Keratinocyte (primary cell): ENCODE data around the gene HEMK1. TPM values are rescaled to one million over a fixed set of nuclear protein-coding genes. Genes with fewer than 3 reads are reported as not detected.

Experiments used
- DNase-seq: peaks from one replicate; pipeline ENCODE4 v3.0.0-alpha.2; 2011; ENCODE audit warnings: low read depth, missing footprints, low spot score
- FAIRE-seq: peaks from 2 replicates; lab custom pipeline; 2011; peaks lifted over from hg19 to GRCh38; lab: Jason Lieb, UNC
- H2AFZ ChIP-seq: 2 replicates; pipeline ENCODE4 v1.6.0; 2012; ENCODE audit warnings: low read length, control low read depth, inconsistent platforms; ENCODE audit not compliant: control insufficient read depth
- H3K27ac ChIP-seq: 2 replicates; pipeline ENCODE4 v1.5.1; 2011; ENCODE audit warnings: low read length; ENCODE audit not compliant: control insufficient read depth, insufficient read depth
- H3K27me3 ChIP-seq: 3 replicates; pipeline ENCODE4 v1.6.0; 2011; ENCODE audit warnings: low read length; ENCODE audit not compliant: control insufficient read depth, insufficient read depth; ENCODE audit errors: extremely low read depth
- H3K36me3 ChIP-seq, 2 experiments: 2 replicates in 1 of 2; 3 replicates in 1 of 2; pipeline ENCODE4 v1.5.1; 2011; ENCODE audit warnings: low read length in 2 of 2, mild to moderate bottlenecking in 1 of 2; ENCODE audit not compliant: control insufficient read depth in 2 of 2, insufficient read depth in 2 of 2; ENCODE audit errors: extremely low read depth in 1 of 2
- H3K4me1 ChIP-seq: 3 replicates; pipeline ENCODE4 v1.5.1; 2011; ENCODE audit warnings: low read length; ENCODE audit not compliant: control insufficient read depth, insufficient read depth; ENCODE audit errors: extremely low read depth
- H3K4me2 ChIP-seq: 3 replicates; pipeline ENCODE4 v1.6.0; 2011; ENCODE audit warnings: low read depth, low read length; ENCODE audit not compliant: control insufficient read depth, insufficient read depth; ENCODE audit errors: extremely low read depth
- H3K4me3 ChIP-seq, 3 experiments: fragments of 200-600 bp in 1 of 3; sonication (generic) in 1 of 3; 2 replicates in 2 of 3; 3 replicates in 1 of 3; pipeline ENCODE4 v1.5.1; 2011 to 2016; ENCODE audit warnings: low read length in 3 of 3, mild to moderate bottlenecking in 3 of 3, control low read depth in 2 of 3, inconsistent platforms in 1 of 3, low read depth in 1 of 3, mixed read lengths in 1 of 3, mixed run types in 1 of 3, moderate library complexity in 1 of 3; ENCODE audit not compliant: control insufficient read depth in 2 of 3, insufficient read depth in 2 of 3; ENCODE audit errors: extremely low read depth in 1 of 3
- H3K79me2 ChIP-seq: 2 replicates; pipeline ENCODE4 v1.6.0; 2012; ENCODE audit warnings: low read length; ENCODE audit not compliant: control insufficient read depth, insufficient read depth
- H3K9ac ChIP-seq: 3 replicates; pipeline ENCODE4 v1.6.0; 2011; ENCODE audit warnings: low read length; ENCODE audit not compliant: control insufficient read depth, insufficient read depth; ENCODE audit errors: extremely low read depth
- H3K9me1 ChIP-seq: 3 replicates; pipeline ENCODE4 v1.6.0; 2011; ENCODE audit warnings: low read length; ENCODE audit not compliant: control insufficient read depth, insufficient read depth; ENCODE audit errors: extremely low read depth
- H3K9me3 ChIP-seq: 2 replicates; pipeline ENCODE4 v1.5.1; 2012; ENCODE audit warnings: low read depth, low read length; ENCODE audit not compliant: control insufficient read depth
- H4K20me1 ChIP-seq: 3 replicates; pipeline ENCODE4 v1.6.0; 2011; ENCODE audit warnings: low read length; ENCODE audit not compliant: control insufficient read depth, insufficient read depth; ENCODE audit errors: extremely low read depth
- CTCF ChIP-seq, 3 experiments: IDR thresholded peaks in 1 of 3; conservative IDR thresholded peaks in 1 of 3; optimal IDR thresholded peaks in 1 of 3; 2 replicates in 2 of 3; 3 replicates in 1 of 3; pipeline versions ENCODE3 to v1.5.1; 2011; ENCODE audit warnings: low read length in 3 of 3, mild to moderate bottlenecking in 3 of 3, moderate library complexity in 2 of 3, control low read depth in 1 of 3, inconsistent platforms in 1 of 3; ENCODE audit not compliant: insufficient read depth in 2 of 3; ENCODE audit errors: extremely low read depth in 1 of 3
- EZH2 ChIP-seq: IDR thresholded peaks from one replicate; pipeline ENCODE4 v1.6.1; 2012; ENCODE audit warnings: inconsistent platforms, mild to moderate bottlenecking, low read length, moderate library complexity
- dilution Hi-C: fragments of 300-500 bp; cut with MboI; formaldehyde crosslinking; loops from one replicate; pipeline ENCODE4 v1.7.0; 2020; ENCODE audit warnings: low sequenced_read_pairs; ENCODE audit not compliant: extremely low pct_ligation_motif_present
- polyA plus RNA-seq, 5 experiments: library from polyadenylated mRNA; depleted of rRNA in 3 of 5; stranded (reverse) in 3 of 5; stranded (forward) in 1 of 5; unstranded in 1 of 5; fragments of >200 nt; gene quantifications; 1 replicate in 1 of 5; 2 replicates in 3 of 5; 3 replicates in 1 of 5; pipeline versions ENCODE4 v1.2.1 to v1.2.3, GENCODE V29; 2011 to 2012; ENCODE audit warnings: missing spikeins in 2 of 5, low read depth in 1 of 5, low replicate concordance in 1 of 5

Gene HEMK1
- polyA plus RNA-seq, 1 donor (not counting 4 experiments of a cell fraction or from before 2014, with no cell fraction given): 13.0 TPM

- no peaks in the 10 kb centered on the region for H3K36me3 ChIP-seq
- no peaks in the 10 kb centered on the region for H3K9me1 ChIP-seq
- H3K9me3 ChIP-seq: no peaks in the 10 kb centered on the region
- H3K9ac ChIP-seq: no peak overlapping the region
- no peak for DNase-seq
- H3K79me2 ChIP-seq: no peaks in the 10 kb centered on the region
- no peak overlapping the region for H3K4me2 ChIP-seq
- H3K27me3 ChIP-seq: peaks cover 56% of the 10 kb centered on the region
- no peak overlapping the region for H3K27ac ChIP-seq
- no peak overlapping the region for H3K4me3 ChIP-seq
- H3K4me1 ChIP-seq: no peaks in the 10 kb centered on the region
- TF ChIP-seq EZH2 (no peak), CTCF (optimal IDR thresholded peaks at IDR 0.05 in 1 of 3, IDR thresholded peaks at IDR 0.05 in 1 of 3, conservative IDR thresholded peaks at IDR 0.05 in 1 of 3; ENCODE audit: extremely low read depth in 1 of 3, insufficient read depth in 2 of 3, low read length in 3 of 3) (no peak)
- H4K20me1 ChIP-seq: peaks cover 3% of the 10 kb centered on the region
- no peak overlapping the region for H2AFZ ChIP-seq
- FAIRE-seq: no peak
- dilution Hi-C loops: no loop called here
Measured at GRCh38 chr3:50531201-50531600, 38.1 kb upstream of the HEMK1 start.

GRCh38 chr3:50532062-50532705 is 37.1 kb upstream of the HEMK1 start:
- Histone ChIP-seq H3K36me3 (no peaks in the 10 kb centered on the region), H3K4me3 (no peak overlapping the region), H3K4me2 (no peak overlapping the region), H3K9ac (no peak overlapping the region), H4K20me1 (no peaks in the 10 kb centered on the region), H2AFZ (no peak overlapping the region), H3K27ac (no peak overlapping the region), H3K9me3 (no peaks in the 10 kb centered on the region), H3K9me1 (no peaks in the 10 kb centered on the region), H3K79me2 (no peaks in the 10 kb centered on the region), H3K27me3 (peaks cover 66% of the 10 kb centered on the region), H3K4me1 (no peaks in the 10 kb centered on the region)
- no peak for TF ChIP-seq EZH2
- peak in 1 of 3 experiments; percentile 4 for TF ChIP-seq CTCF (optimal IDR thresholded peaks at IDR 0.05 in 1 of 3, IDR thresholded peaks at IDR 0.05 in 1 of 3, conservative IDR thresholded peaks at IDR 0.05 in 1 of 3; ENCODE audit: extremely low read depth in 1 of 3, insufficient read depth in 2 of 3, low read length in 3 of 3)
- DNase-seq (no peak), FAIRE-seq (no peak)
- dilution Hi-C loops: no loop called here
